NCI-H345 treated with DMSO at 0.1 percent for 48 hours (cell line): ENCODE measurements around the gene DGKE.

ENCODE experiments used
- DNase-seq: peaks from one replicate; lab custom pipeline; 2025; ENCODE audit not compliant: unreplicated experiment; lab: John Stamatoyannopoulos, UW

Gene DGKE

GRCh38 chr17:56913000-56913311, 79.0 kb downstream of the DGKE start:
- no peak for DNase-seq

DNA sequence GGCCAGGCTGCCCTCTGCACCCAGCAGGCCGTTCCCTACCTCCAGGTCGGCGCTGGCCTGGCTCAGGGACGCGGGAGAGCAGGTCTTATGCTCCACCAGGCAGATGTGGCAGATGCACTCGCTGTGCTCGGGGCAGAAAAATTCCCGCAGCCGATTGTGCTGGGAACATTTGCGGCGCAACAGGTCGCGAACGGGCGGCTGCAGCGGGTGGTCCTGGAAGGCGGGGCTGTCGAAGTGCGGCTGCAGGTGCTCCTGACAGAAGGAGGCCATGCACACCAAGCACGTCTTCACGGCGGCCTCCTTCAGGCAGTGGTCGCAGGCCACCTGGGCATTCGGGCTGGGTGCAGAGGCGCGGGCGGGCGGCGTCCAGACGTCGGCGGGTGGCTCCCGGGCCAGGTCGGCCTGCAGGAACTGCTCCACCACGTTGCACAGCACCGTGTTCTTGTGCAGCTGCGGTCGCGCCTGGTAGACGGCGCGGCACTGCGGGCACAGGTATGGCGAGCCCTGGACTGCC, 79.5 kb downstream of the DGKE start:
- peak; percentile 16 for DNase-seq

- peak; percentile 64 for DNase-seq
Measured at GRCh38 chr17:56913867-56914580, 80.1 kb downstream of the DGKE start, which contains the start of gene TRIM25. TSS of gene TRIM25 (minus strand) at chr17:56914049. CDS start at chr17:56913988, 61 bp downstream.

- peak; percentile 33 for DNase-seq
Measured at GRCh38 chr17:56914581-56915273, 80.8 kb downstream of the DGKE start.

- DNase-seq, result no peak
Measured at GRCh38 chr17:56917559-56918296, 83.8 kb downstream of the DGKE start.

- no peak for DNase-seq
Measured at GRCh38 chr17:56918916-56919315, 85.0 kb downstream of the DGKE start.
